OCI-LY1 (cell line): ENCODE measurements around the gene OR51S1.
"Not testable (repeated sequence)": the region's sequence is repeated elsewhere in the genome, so short reads cannot be mapped to it uniquely, and the experiment has no call there.

Source experiments
- H2AFZ ChIP-seq: fragments of 200-600 bp; sonication (generic), shearing (Covaris generic); 2 replicates; pipeline ENCODE4 v1.6.0; 2014; ENCODE audit warnings: antibody characterized with exemption, mild to moderate bottlenecking, low read length
- H3F3A ChIP-seq: fragments of 200-600 bp; sonication (generic), shearing (Covaris generic); 2 replicates; pipeline ENCODE4 v1.6.0; 2014; ENCODE audit warnings: mild to moderate bottlenecking, antibody characterized with exemption, low read length, moderate library complexity; ENCODE audit not compliant: insufficient read depth
- H3K27ac ChIP-seq: fragments of 200-600 bp; sonication (generic); 2 replicates; pipeline ENCODE4 v1.5.1; 2014; ENCODE audit warnings: low read length, mixed run types, mild to moderate bottlenecking, low read depth; ENCODE audit not compliant: poor library complexity, severe bottlenecking
- H3K27me3 ChIP-seq: fragments of 200-600 bp; sonication (generic); 2 replicates; pipeline ENCODE4 v1.6.0; 2014; ENCODE audit warnings: antibody characterized with exemption, mild to moderate bottlenecking, low read length, moderate library complexity; ENCODE audit not compliant: insufficient read depth
- H3K36me3 ChIP-seq: fragments of 200-600 bp; sonication (generic); 2 replicates; pipeline ENCODE4 v1.6.1; 2014; ENCODE audit warnings: mild to moderate bottlenecking, antibody characterized with exemption, low read length, moderate library complexity, mixed read lengths; ENCODE audit not compliant: insufficient read depth
- H3K4me1 ChIP-seq: fragments of 200-600 bp; sonication (generic); 2 replicates; pipeline ENCODE4 v1.5.1; 2014; ENCODE audit warnings: mild to moderate bottlenecking, low read length, moderate library complexity; ENCODE audit not compliant: insufficient read depth, severe bottlenecking
- H3K4me2 ChIP-seq: fragments of 200-600 bp; sonication (generic), shearing (Covaris generic); 2 replicates; pipeline ENCODE4 v1.6.1; 2014; ENCODE audit warnings: low read length
- H3K4me3 ChIP-seq: fragments of 200-600 bp; sonication (generic); 2 replicates; pipeline ENCODE4 v1.5.1; 2014; ENCODE audit warnings: low read length, low read depth, mild to moderate bottlenecking, mixed read lengths; ENCODE audit not compliant: poor library complexity, severe bottlenecking
- H3K79me2 ChIP-seq: fragments of 200-600 bp; shearing (Covaris generic); 2 replicates; pipeline ENCODE4 v1.6.1; 2016; ENCODE audit warnings: mixed run types, low read length, mixed read lengths; ENCODE audit not compliant: insufficient read depth
- H3K9ac ChIP-seq: fragments of 200-600 bp; sonication (generic), shearing (Covaris generic); 2 replicates; pipeline ENCODE4 v1.6.1; 2014; ENCODE audit warnings: mild to moderate bottlenecking, low read length, mixed read lengths
- H3K9me2 ChIP-seq: fragments of 200-600 bp; sonication (generic), shearing (Covaris generic); 2 replicates; pipeline ENCODE4 v1.6.1; 2014; ENCODE audit warnings: low read depth, mild to moderate bottlenecking, low read length, mixed read lengths
- H3K9me3 ChIP-seq: fragments of 200-600 bp; shearing (Covaris generic); 2 replicates; pipeline ENCODE4 v1.6.1; 2014; ENCODE audit warnings: low read length, mixed read lengths
- H4K20me1 ChIP-seq: fragments of 200-600 bp; sonication (generic), shearing (Covaris generic); 2 replicates; pipeline ENCODE4 v1.6.0; 2016; ENCODE audit warnings: mild to moderate bottlenecking, low read length; ENCODE audit not compliant: insufficient read depth
- CTCF ChIP-seq: fragments of 200-600 bp; sonication (generic), shearing (Covaris generic); IDR thresholded peaks from 2 replicates; pipeline ENCODE4 v1.5.1; 2017; ENCODE audit warnings: mild to moderate bottlenecking, antibody characterized with exemption, low read length, moderate library complexity, mixed read lengths
- EZH2 ChIP-seq: fragments of 200-600 bp; sonication (generic), shearing (Covaris generic); IDR thresholded peaks from 2 replicates; pipeline ENCODE4 v1.8.0; 2017; ENCODE audit warnings: borderline replicate concordance, mixed run types, mild to moderate bottlenecking, antibody characterized with exemption, low read length, moderate library complexity, mixed read lengths

The OR51S1 gene

GRCh38 chr11:4804280-4804679 lies 44.7 kb downstream of the OR51S1 start, which contains the start of gene OR52R1:
TSS of gene OR52R1 (minus strand) at chr11:4804380. CDS start at chr11:4804380, 0 bp downstream.
- no peak for TF ChIP-seq EZH2
- no peak for TF ChIP-seq CTCF
- Histone ChIP-seq H3K4me2 (no peak within 1 kb of the TSS), H3K9me2 (no peaks in the 10 kb centered on the region), H3K4me1 (no peaks in the 10 kb centered on the region), H3K4me3 (no peak within 1 kb of the TSS), H3K9ac (no peak within 1 kb of the TSS), H3K36me3 (no peaks in the 10 kb centered on the region), H3K79me2 (no peaks in the 10 kb centered on the region), H3K27ac (no peak within 1 kb of the TSS), H3F3A (no peaks in the 10 kb centered on the region), H3K9me3 (no peaks in the 10 kb centered on the region), H3K27me3 (no peaks in the 10 kb centered on the region), H2AFZ (no peak within 1 kb of the TSS), H4K20me1 (no peaks in the 10 kb centered on the region)

- not testable (repeated sequence) for H3K9me3 ChIP-seq, H3K27me3 ChIP-seq, H3K4me1 ChIP-seq, H3K79me2 ChIP-seq, H2AFZ ChIP-seq, H4K20me1 ChIP-seq, H3F3A ChIP-seq, H3K9me2 ChIP-seq, H3K4me2 ChIP-seq, H3K4me3 ChIP-seq, H3K36me3 ChIP-seq, H3K9ac ChIP-seq, H3K27ac ChIP-seq
Observed at GRCh38 chr11:4801316-4801715, 47.7 kb downstream of the OR51S1 start.

- Histone ChIP-seq H3K27ac (no peak overlapping the region), H3K9ac (no peak overlapping the region), H4K20me1 (no peaks in the 10 kb centered on the region), H3K4me1 (no peaks in the 10 kb centered on the region), H2AFZ (no peak overlapping the region), H3K4me3 (no peak overlapping the region), H3K9me2 (no peaks in the 10 kb centered on the region), H3K4me2 (no peak overlapping the region), H3K79me2 (no peaks in the 10 kb centered on the region), H3K36me3 (no peaks in the 10 kb centered on the region), H3K9me3 (no peaks in the 10 kb centered on the region), H3F3A (no peaks in the 10 kb centered on the region), H3K27me3 (no peaks in the 10 kb centered on the region)
- TF ChIP-seq EZH2 (no peak), CTCF (no peak)
Observed at GRCh38 chr11:4798427-4799183, 50.4 kb downstream of the OR51S1 start.
